ENCODE results near the gene CDC25A. TPM values are rescaled to one million over a fixed set of nuclear protein-coding genes. Genes with fewer than 3 reads are reported as not detected.

Gene CDC25A
- total and polyA plus RNA-seq, 2 of the 8 experiments (the other 6 are each of a cell fraction or from before 2014, with no cell fraction given), result 20.7 to 62.1 TPM

- TF ChIP-seq CHD7 (IDR thresholded peaks at IDR 0.05; ENCODE audit: insufficient replicate concordance, low read length) (no peak), E2F6 (IDR thresholded peaks at IDR 0.05) (peak; percentile 79), PHF8 (conservative IDR thresholded peaks at IDR 0.05; ENCODE audit: low read depth, low read length) (peak; percentile 82; the same call in 1 of the 2 replicates), SP1 (IDR thresholded peaks at IDR 0.05; ENCODE audit: low read depth, low read length) (peak; percentile 90), CBX5 (IDR thresholded peaks at IDR 0.05; ENCODE audit: low read depth, low read length) (no peak), GABPA (IDR thresholded peaks at IDR 0.05; ENCODE audit: borderline replicate concordance, insufficient read depth, low read length) (no peak), TAF1 (IDR thresholded peaks at IDR 0.05; ENCODE audit: low read depth, low read length) (peak; percentile 93), CEBPB (IDR thresholded peaks at IDR 0.05; ENCODE audit: low read depth, low read length) (peak; percentile 28; the same call in 1 of the 2 replicates)
These were observed at the start of gene CDC25A (continued) for GRCh38 chr3:48188266-48189201.

Measured in H1 (cell line).